Gastroesophageal sphincter (tissue), 3 donors: ENCODE data around the gene DTWD1.

Source experiments
- EP300 ChIP-seq: sonication (generic); formaldehyde crosslinking; IDR thresholded peaks from one replicate; pipeline ENCODE4 v1.6.1; 2017; ENCODE audit warnings: antibody characterized with exemption, mild to moderate bottlenecking
- POLR2A ChIP-seq, 2 donors: fragments of 450-650 bp; IDR thresholded peaks; one replicate each; pipeline ENCODE4 v1.6.1; 2017; ENCODE audit warnings: antibody characterized with exemption in 2 of 2, mild to moderate bottlenecking in 2 of 2, moderate library complexity in 1 of 2
- POLR2AphosphoS5 ChIP-seq: sonication (generic); formaldehyde crosslinking; IDR thresholded peaks from one replicate; pipeline ENCODE4 v1.6.1; 2017; ENCODE audit warnings: antibody characterized with exemption
- TF ChIP-seq, protein P1 (sequence below), 4 experiments: fragments of 200-600 bp in 2 of 4; fragments of 450-650 bp in 2 of 4; sonication (generic) in 1 of 4; IDR thresholded peaks; one replicate each; pipeline ENCODE4 v1.5.1; 2017 to 2019; ENCODE audit warnings: antibody characterized with exemption in 4 of 4, mild to moderate bottlenecking in 2 of 4, moderate library complexity in 2 of 4

DNA sequence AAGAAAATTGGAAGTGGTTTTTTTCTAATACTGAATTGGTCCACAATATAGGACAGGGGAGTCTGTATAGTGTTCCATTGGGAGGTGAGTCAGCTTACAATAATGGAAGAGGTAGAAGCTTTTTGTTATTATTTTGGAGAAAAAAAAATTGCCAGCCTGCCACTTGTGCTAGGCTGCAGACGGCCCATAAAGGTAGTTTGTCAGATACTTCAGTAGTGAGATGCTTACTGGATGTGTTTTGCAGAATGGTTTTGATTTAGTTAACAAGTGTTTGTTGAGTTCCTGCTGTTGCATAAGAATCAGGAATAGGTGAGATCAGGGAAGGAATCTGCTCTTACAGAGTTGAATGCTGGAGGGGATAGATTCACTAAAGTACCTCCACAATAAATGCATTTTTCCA, 1.0 kb downstream of the DTWD1 start:
- TF ChIP-seq, protein P1, sequence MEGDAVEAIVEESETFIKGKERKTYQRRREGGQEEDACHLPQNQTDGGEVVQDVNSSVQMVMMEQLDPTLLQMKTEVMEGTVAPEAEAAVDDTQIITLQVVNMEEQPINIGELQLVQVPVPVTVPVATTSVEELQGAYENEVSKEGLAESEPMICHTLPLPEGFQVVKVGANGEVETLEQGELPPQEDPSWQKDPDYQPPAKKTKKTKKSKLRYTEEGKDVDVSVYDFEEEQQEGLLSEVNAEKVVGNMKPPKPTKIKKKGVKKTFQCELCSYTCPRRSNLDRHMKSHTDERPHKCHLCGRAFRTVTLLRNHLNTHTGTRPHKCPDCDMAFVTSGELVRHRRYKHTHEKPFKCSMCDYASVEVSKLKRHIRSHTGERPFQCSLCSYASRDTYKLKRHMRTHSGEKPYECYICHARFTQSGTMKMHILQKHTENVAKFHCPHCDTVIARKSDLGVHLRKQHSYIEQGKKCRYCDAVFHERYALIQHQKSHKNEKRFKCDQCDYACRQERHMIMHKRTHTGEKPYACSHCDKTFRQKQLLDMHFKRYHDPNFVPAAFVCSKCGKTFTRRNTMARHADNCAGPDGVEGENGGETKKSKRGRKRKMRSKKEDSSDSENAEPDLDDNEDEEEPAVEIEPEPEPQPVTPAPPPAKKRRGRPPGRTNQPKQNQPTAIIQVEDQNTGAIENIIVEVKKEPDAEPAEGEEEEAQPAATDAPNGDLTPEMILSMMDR (IDR thresholded peaks at IDR 0.05) = no peak
- no peak for TF ChIP-seq POLR2A (IDR thresholded peaks at IDR 0.05)
- TF ChIP-seq POLR2AphosphoS5 = no peak
- TF ChIP-seq EP300 = no peak
